HepG2 (cell line): ENCODE data around the gene FUT8. TPM values are rescaled to one million over a fixed set of nuclear protein-coding genes. Genes with fewer than 3 reads are reported as not detected.

ENCODE experiments used
- ATAC-seq: fragments of 200-7000 bp; cut with Tn5 transposase; 3 replicates; pipeline ENCODE4 v1.9.1; 2020; ENCODE audit warnings: mild to moderate bottlenecking, moderate library complexity
- BruUV-seq: library from RNA; stranded (reverse); fragments of 400-500 nt; replicated peaks from 2 replicates; lab custom pipeline; 2021; lab: Mats Ljungman, UMichigan
- CTCF ChIA-PET: fragments of 300-600 bp; formaldehyde crosslinking; extraction: SDS; loops from one replicate; lab custom pipeline; 2021; ENCODE audit warnings: low total read pairs, inconsistent platforms, low intra/inter-chr PET ratio; lab: Yijun Ruan, JAX
- POLR2A ChIA-PET: fragments of 350-600 bp; sonication (Branson Sonifier 250); formaldehyde crosslinking; loops from one replicate; lab custom pipeline; 2020; ENCODE audit warnings: antibody characterized with exemption, inconsistent platforms; lab: Yijun Ruan, JAX
- DNase-seq: peaks from one replicate; pipeline ENCODE4 v3.0.0-alpha.2; 2015; ENCODE audit warnings: low spot score
- FAIRE-seq: peaks from 3 replicates; lab custom pipeline; 2011; peaks lifted over from hg19 to GRCh38; lab: Jason Lieb, UNC
- H2AFZ ChIP-seq: one replicate; pipeline ENCODE4 v1.6.1; 2011; ENCODE audit warnings: low read length, inconsistent platforms
- H3K27ac ChIP-seq: fragments of 300-600 bp; 3 replicates; pipeline ENCODE4 v1.8.0; 2011; ENCODE audit warnings: mixed run types, mild to moderate bottlenecking, mixed read lengths, low read length, inconsistent platforms; ENCODE audit not compliant: insufficient read depth; ENCODE audit errors: extremely low read length
- H3K27me3 ChIP-seq, 2 experiments: fragments of 200-600 bp in 1 of 2; 2 replicates in 1 of 2; 3 replicates in 1 of 2; pipeline versions ENCODE4 v1.6.0 to v1.8.0; 2011; ENCODE audit warnings: low read length in 2 of 2, mild to moderate bottlenecking in 2 of 2, moderate library complexity in 2 of 2, inconsistent platforms in 1 of 2; ENCODE audit not compliant: insufficient read depth in 2 of 2, control insufficient read depth in 1 of 2
- H3K36me3 ChIP-seq, 2 experiments: fragments of 200-600 bp in 1 of 2; replicated peaks in 1 of 2; 2 replicates in 1 of 2; 3 replicates in 1 of 2; pipeline versions ENCODE4 v1.5.1 to v1.8.0; 2011; ENCODE audit warnings: low read length in 2 of 2, inconsistent platforms in 1 of 2; ENCODE audit not compliant: insufficient read depth in 2 of 2, control insufficient read depth in 1 of 2
- H3K4me1 ChIP-seq: 2 replicates; pipeline ENCODE4 v1.5.1; 2012; ENCODE audit warnings: low read length, inconsistent platforms; ENCODE audit not compliant: insufficient read depth
- H3K4me2 ChIP-seq: 2 replicates; pipeline ENCODE4 v1.6.0; 2011; ENCODE audit warnings: low read depth, low read length, inconsistent platforms
- H3K4me3 ChIP-seq, 3 experiments: fragments of 200-600 bp in 1 of 3; sonication (generic), shearing (Covaris generic) in 1 of 3; replicated peaks in 1 of 3; 2 replicates each; pipeline ENCODE4 v1.5.1; 2011 to 2016; ENCODE audit warnings: low read length in 3 of 3, inconsistent platforms in 2 of 3, low read depth in 2 of 3, mild to moderate bottlenecking in 2 of 3, control low read depth in 1 of 3, mixed read lengths in 1 of 3; ENCODE audit not compliant: insufficient read depth in 1 of 3
- H3K79me2 ChIP-seq: one replicate; pipeline ENCODE4 v1.6.1; 2011; ENCODE audit warnings: low read length, inconsistent platforms; ENCODE audit not compliant: insufficient read depth
- H3K9ac ChIP-seq: 2 replicates; pipeline ENCODE4 v1.6.0; 2011; ENCODE audit warnings: mild to moderate bottlenecking, low read depth, low read length, inconsistent platforms; ENCODE audit not compliant: insufficient read depth
- H3K9me3 ChIP-seq: 2 replicates; pipeline ENCODE4 v1.5.1; 2012; ENCODE audit warnings: mild to moderate bottlenecking, low read length
- H4K20me1 ChIP-seq: 2 replicates; pipeline ENCODE4 v1.6.0; 2011; ENCODE audit warnings: inconsistent platforms, mild to moderate bottlenecking, low read length, moderate library complexity; ENCODE audit not compliant: insufficient read depth
- PREB ChIP-seq: sonication (generic); formaldehyde crosslinking; IDR thresholded peaks from 2 replicates; pipeline ENCODE4 v1.4.0; 2020; ENCODE audit warnings: missing genetic modification reagents
- SAFB2 ChIP-seq: sonication (generic); formaldehyde crosslinking; IDR thresholded peaks from 2 replicates; pipeline ENCODE4 v1.5.1; 2020; ENCODE audit warnings: missing genetic modification reagents, low read depth, mild to moderate bottlenecking, borderline replicate concordance
- ZBTB1 ChIP-seq: sonication (generic); formaldehyde crosslinking; IDR thresholded peaks from 2 replicates; pipeline ENCODE4 v1.4.0; 2020; ENCODE audit warnings: missing genetic modification reagents, borderline replicate concordance
- ZNF12 ChIP-seq: sonication (generic); formaldehyde crosslinking; IDR thresholded peaks from 2 replicates; pipeline ENCODE4 v1.5.0; 2020; ENCODE audit warnings: missing genetic modification reagents
- ZNF121 ChIP-seq: sonication (generic); formaldehyde crosslinking; IDR thresholded peaks from 2 replicates; pipeline ENCODE4 v1.5.0; 2020; ENCODE audit warnings: mild to moderate bottlenecking, missing genetic modification reagents
- ZNF569 ChIP-seq: sonication (generic); formaldehyde crosslinking; IDR thresholded peaks from 2 replicates; pipeline ENCODE4 v1.5.0; 2020; ENCODE audit warnings: mild to moderate bottlenecking, missing genetic modification reagents, moderate library complexity, borderline replicate concordance
- ZUFSP ChIP-seq: sonication (generic); formaldehyde crosslinking; IDR thresholded peaks from 2 replicates; pipeline ENCODE4 v1.9.0; 2021; ENCODE audit warnings: missing genetic modification reagents, mild to moderate bottlenecking, borderline replicate concordance
- WGBS: methylation state at CpG from one replicate; pipeline ENCODE4 v1.1.6; 2017; ENCODE audit warnings: low lambda C conversion rate; 5-methylcytosine and 5-hydroxymethylcytosine counted together
- in situ Hi-C: cut with HindIII; loops from 2 replicates; pipeline ENCODE4 v1.10.0; 2017; ENCODE audit warnings: low pct_unique_long_range_greater_than_20kb; ENCODE audit not compliant: extremely low pct_ligation_motif_present
- intact Hi-C: fragments of 100-400 bp; cut with micrococcal nuclease; formaldehyde crosslinking; loops from one replicate; pipeline ENCODE4 v1.10.0; 2022; ENCODE audit not compliant: unreplicated experiment
- polyA plus RNA-seq, 8 experiments: library from polyadenylated mRNA; depleted of rRNA in 3 of 8; stranded (reverse) in 7 of 8; unstranded in 1 of 8; fragments of >200 nt; fragmentation: Illumina TruSeq in 4 of 8; extraction: Trizol in 4 of 8; gene quantifications; 2 replicates each; pipeline versions ENCODE4 v1.2.1 to v1.2.3, GENCODE V29; 2011 to 2016; ENCODE audit warnings: low read depth in 4 of 8, missing spikeins in 1 of 8, mixed read lengths in 1 of 8; ENCODE audit not compliant: insufficient read depth in 1 of 8
- total RNA-seq, 5 experiments: library from RNA; depleted of rRNA; stranded (reverse); fragments of >200 nt; fragmentation: Illumina TruSeq; extraction: Trizol; gene quantifications; 2 replicates each; pipeline ENCODE4 v1.2.3, GENCODE V29; 2016; ENCODE audit warnings: low read depth in 1 of 5

The FUT8 gene
- total and polyA plus RNA-seq, 2 of the 13 experiments (the other 11 are each of a cell fraction or from before 2014, with no cell fraction given), result 9.3 to 17.5 TPM

GRCh38 chr14:65431245-65431644 lies 18.7 kb downstream of the FUT8 start:
- POLR2A ChIA-PET, result interaction anchor here (0.9 kb wide), 1 partner anchor 20 kb away, joined by 7 read pairs; no protein-coding TSS in a partner anchor
- H2AFZ ChIP-seq, result no peak overlapping the region
- H3K79me2 ChIP-seq, result peaks cover 2% of the 10 kb centered on the region
- WGBS, result 97% methylated on average over 7 of the region's 7 CpGs
- in situ Hi-C loops, result no loop called here
- intact Hi-C loops, result no loop called here
- FAIRE-seq (no peak), ATAC-seq (no peak)
- H3K4me1 ChIP-seq, result no peaks in the 10 kb centered on the region
- H3K36me3 ChIP-seq, result no peaks in the 10 kb centered on the region
- H3K4me3 ChIP-seq, result no peak overlapping the region
- H3K27ac ChIP-seq, result no peak overlapping the region
- 0 out of 2 replicates have a peak, but pooled peaks have one; percentile 21 for TF ChIP-seq ZNF121
- TF ChIP-seq SAFB2 (CRISPR knock-in tag), result no peak
- no peak for TF ChIP-seq ZNF12 (CRISPR knock-in tag)
- TF ChIP-seq, all 625 proteins: peak for 1
- no peak overlapping the region for H3K9ac ChIP-seq
- H3K9me3 ChIP-seq, result no peaks in the 10 kb centered on the region
- CTCF ChIA-PET, result no interaction called here
- no TSS peak for BruUV-seq
- no peak for DNase-seq
- no peaks in the 10 kb centered on the region for H3K27me3 ChIP-seq
- no peaks in the 10 kb centered on the region for H4K20me1 ChIP-seq
- H3K4me2 ChIP-seq, result no peak overlapping the region

- Histone ChIP-seq H3K27me3 (no peaks in the 10 kb centered on the region), H3K79me2 (peaks cover 2% of the 10 kb centered on the region), H3K27ac (no peak overlapping the region), H3K4me3 (no peak overlapping the region), H3K4me2 (no peak overlapping the region), H3K36me3 (no peaks in the 10 kb centered on the region), H4K20me1 (no peaks in the 10 kb centered on the region), H3K9me3 (no peaks in the 10 kb centered on the region), H3K9ac (no peak overlapping the region), H2AFZ (no peak overlapping the region), H3K4me1 (no peaks in the 10 kb centered on the region)
- no TSS peak for BruUV-seq
- intact Hi-C loops (no loop called here), in situ Hi-C loops (no loop called here)
- FAIRE-seq, result no peak
- ATAC-seq, result no peak
- TF ChIP-seq ZBTB1, result no peak
- no peak for TF ChIP-seq ZNF569 (CRISPR knock-in tag)
- TF ChIP-seq ZUFSP, result no peak
- TF ChIP-seq PREB (CRISPR knock-in tag), result no peak
- no peak for DNase-seq
- ChIA-PET CTCF (no interaction called here), POLR2A (no interaction called here)
- 95% methylated on average over 1 of the region's 1 CpG for WGBS
These were observed 19.4 kb downstream of the FUT8 start for GRCh38 chr14:65431951-65432350.
